HL-60 (cell line): ENCODE data around the gene CDC42BPG.

Experiments
- DNase-seq, 2 experiments: peaks; one replicate each; pipeline ENCODE4 v3.0.0-alpha.2; 2010 to 2020; ENCODE audit warnings: low read depth in 1 of 2, low spot score in 1 of 2
- H3K27ac ChIP-seq: fragments of 250-450 bp; sonication (Bioruptor Pico); replicated peaks from 2 replicates; pipeline ENCODE4 v1.5.1; 2020; ENCODE audit warnings: mild to moderate bottlenecking, moderate library complexity
- H3K27me3 ChIP-seq: fragments of 250-450 bp; sonication (Bioruptor Pico); 2 replicates; pipeline ENCODE4 v1.5.1; 2021; ENCODE audit warnings: mild to moderate bottlenecking, moderate library complexity; ENCODE audit not compliant: insufficient read depth, poor library complexity, severe bottlenecking
- H3K4me3 ChIP-seq: replicated peaks from 2 replicates; pipeline ENCODE4 v1.5.1; 2011; ENCODE audit warnings: mild to moderate bottlenecking, control low read depth, low read length; ENCODE audit not compliant: insufficient read depth
- GABPA ChIP-seq: IDR thresholded peaks from 2 replicates; pipeline ENCODE4 v1.6.1; 2012; ENCODE audit warnings: low read depth
- POLR2AphosphoS5 ChIP-seq: IDR thresholded peaks from 2 replicates; pipeline ENCODE4 v1.6.1; 2012; ENCODE audit warnings: low read depth
- SPI1 ChIP-seq: IDR thresholded peaks from 2 replicates; pipeline ENCODE4 v1.6.1; 2012; ENCODE audit warnings: low read depth, mild to moderate bottlenecking, borderline replicate concordance
- TF ChIP-seq, protein P1 (sequence below): IDR thresholded peaks from 2 replicates; pipeline ENCODE4 v1.6.1; 2012; ENCODE audit warnings: low read depth; ENCODE audit not compliant: insufficient replicate concordance
- TF ChIP-seq, protein P2 (sequence below): IDR thresholded peaks from one replicate; pipeline ENCODE4 v1.5.1; 2011; ENCODE audit warnings: low read length, control low read depth, inconsistent platforms; ENCODE audit not compliant: insufficient read depth

The CDC42BPG gene

DNA sequence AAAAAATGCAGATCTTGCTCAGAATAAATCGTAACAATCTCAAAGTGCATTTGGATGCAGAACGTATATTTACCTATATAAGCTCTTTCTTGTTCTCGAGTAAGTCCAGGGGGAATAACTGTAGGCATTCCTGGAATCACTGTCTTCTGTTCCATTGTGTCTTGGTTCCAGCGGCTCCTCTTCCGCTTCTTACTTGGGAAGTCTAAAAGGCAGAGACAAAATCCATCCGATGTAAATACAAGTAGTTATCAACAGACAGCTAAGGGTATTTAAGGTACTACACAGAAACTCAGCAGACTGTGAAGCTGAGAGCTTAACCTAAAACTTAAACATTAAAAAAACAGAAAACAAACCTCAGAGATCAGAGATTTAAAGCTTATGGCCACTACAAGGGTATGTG lies 68.0 kb downstream of the CDC42BPG start:
- H3K27me3 ChIP-seq: no peaks in the 10 kb centered on the region
- no peak for DNase-seq
- H3K27ac ChIP-seq: no peak overlapping the region
- TF ChIP-seq, protein P1, sequence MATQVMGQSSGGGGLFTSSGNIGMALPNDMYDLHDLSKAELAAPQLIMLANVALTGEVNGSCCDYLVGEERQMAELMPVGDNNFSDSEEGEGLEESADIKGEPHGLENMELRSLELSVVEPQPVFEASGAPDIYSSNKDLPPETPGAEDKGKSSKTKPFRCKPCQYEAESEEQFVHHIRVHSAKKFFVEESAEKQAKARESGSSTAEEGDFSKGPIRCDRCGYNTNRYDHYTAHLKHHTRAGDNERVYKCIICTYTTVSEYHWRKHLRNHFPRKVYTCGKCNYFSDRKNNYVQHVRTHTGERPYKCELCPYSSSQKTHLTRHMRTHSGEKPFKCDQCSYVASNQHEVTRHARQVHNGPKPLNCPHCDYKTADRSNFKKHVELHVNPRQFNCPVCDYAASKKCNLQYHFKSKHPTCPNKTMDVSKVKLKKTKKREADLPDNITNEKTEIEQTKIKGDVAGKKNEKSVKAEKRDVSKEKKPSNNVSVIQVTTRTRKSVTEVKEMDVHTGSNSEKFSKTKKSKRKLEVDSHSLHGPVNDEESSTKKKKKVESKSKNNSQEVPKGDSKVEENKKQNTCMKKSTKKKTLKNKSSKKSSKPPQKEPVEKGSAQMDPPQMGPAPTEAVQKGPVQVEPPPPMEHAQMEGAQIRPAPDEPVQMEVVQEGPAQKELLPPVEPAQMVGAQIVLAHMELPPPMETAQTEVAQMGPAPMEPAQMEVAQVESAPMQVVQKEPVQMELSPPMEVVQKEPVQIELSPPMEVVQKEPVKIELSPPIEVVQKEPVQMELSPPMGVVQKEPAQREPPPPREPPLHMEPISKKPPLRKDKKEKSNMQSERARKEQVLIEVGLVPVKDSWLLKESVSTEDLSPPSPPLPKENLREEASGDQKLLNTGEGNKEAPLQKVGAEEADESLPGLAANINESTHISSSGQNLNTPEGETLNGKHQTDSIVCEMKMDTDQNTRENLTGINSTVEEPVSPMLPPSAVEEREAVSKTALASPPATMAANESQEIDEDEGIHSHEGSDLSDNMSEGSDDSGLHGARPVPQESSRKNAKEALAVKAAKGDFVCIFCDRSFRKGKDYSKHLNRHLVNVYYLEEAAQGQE: no peak
- TF ChIP-seq SPI1: no peak
- TF ChIP-seq GABPA: no peak
- TF ChIP-seq POLR2AphosphoS5: no peak
- TF ChIP-seq, protein P2, sequence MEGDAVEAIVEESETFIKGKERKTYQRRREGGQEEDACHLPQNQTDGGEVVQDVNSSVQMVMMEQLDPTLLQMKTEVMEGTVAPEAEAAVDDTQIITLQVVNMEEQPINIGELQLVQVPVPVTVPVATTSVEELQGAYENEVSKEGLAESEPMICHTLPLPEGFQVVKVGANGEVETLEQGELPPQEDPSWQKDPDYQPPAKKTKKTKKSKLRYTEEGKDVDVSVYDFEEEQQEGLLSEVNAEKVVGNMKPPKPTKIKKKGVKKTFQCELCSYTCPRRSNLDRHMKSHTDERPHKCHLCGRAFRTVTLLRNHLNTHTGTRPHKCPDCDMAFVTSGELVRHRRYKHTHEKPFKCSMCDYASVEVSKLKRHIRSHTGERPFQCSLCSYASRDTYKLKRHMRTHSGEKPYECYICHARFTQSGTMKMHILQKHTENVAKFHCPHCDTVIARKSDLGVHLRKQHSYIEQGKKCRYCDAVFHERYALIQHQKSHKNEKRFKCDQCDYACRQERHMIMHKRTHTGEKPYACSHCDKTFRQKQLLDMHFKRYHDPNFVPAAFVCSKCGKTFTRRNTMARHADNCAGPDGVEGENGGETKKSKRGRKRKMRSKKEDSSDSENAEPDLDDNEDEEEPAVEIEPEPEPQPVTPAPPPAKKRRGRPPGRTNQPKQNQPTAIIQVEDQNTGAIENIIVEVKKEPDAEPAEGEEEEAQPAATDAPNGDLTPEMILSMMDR: no peak
- peak overlapping the region; percentile 80 for H3K4me3 ChIP-seq

DNA sequence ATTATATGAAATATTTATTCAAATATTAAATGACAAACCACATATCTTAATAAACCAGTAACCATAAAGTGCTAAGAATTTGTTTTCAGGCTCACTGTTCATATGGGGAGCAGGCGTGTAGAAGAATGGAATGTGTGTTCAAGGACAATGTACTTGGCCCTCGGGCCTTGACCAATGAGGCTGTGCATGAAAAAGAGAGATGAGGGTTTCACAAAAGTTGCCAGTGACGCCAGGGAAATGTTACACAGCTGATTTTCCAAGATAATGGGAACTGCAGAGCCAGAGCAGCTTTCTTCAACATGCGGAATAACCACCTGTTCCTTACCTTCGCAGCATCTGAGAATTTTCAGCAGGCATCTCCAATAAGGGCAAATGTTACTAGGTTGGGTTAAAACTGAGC lies 70.3 kb downstream of the CDC42BPG start:
- no peak for DNase-seq
- no peak overlapping the region for H3K4me3 ChIP-seq
- no peak for TF ChIP-seq SPI1
- TF ChIP-seq POLR2AphosphoS5: no peak
- TF ChIP-seq, protein P1: no peak
- TF ChIP-seq GABPA: no peak
- TF ChIP-seq, protein P2: no peak
- no peaks in the 10 kb centered on the region for H3K27me3 ChIP-seq
- H3K27ac ChIP-seq: no peak overlapping the region
